Panc1 (cell line): ENCODE results near the gene TRMT44. TPM values are rescaled to one million over a fixed set of nuclear protein-coding genes. Genes with fewer than 3 reads are reported as not detected.

Source experiments
- ATAC-seq: fragments of 200-7000 bp; cut with Tn5 transposase; 2 replicates; pipeline ENCODE4 v1.9.1; 2020; ENCODE audit warnings: mild to moderate bottlenecking, moderate library complexity
- BruUV-seq: library from RNA; stranded (reverse); fragments of 400-500 nt; replicated peaks from 2 replicates; lab custom pipeline; 2021; lab: Mats Ljungman, UMichigan
- CTCF ChIA-PET: fragments of 300-600 bp; sonication (Branson Sonifier 250); formaldehyde crosslinking; loops from one replicate; lab custom pipeline; 2022; ENCODE audit warnings: antibody characterized with exemption; lab: Charles Lee
- POLR2A ChIA-PET: fragments of 300-600 bp; sonication (Branson Sonifier 250); formaldehyde crosslinking; loops from one replicate; lab custom pipeline; 2022; ENCODE audit warnings: antibody characterized with exemption; lab: Charles Lee
- DNase-seq: peaks from one replicate; pipeline ENCODE4 v3.0.0-alpha.2; 2010; ENCODE audit warnings: low read depth, low spot score
- H3K27ac ChIP-seq: 2 replicates; pipeline ENCODE4 v1.5.1; 2011; ENCODE audit warnings: mild to moderate bottlenecking, low read length, inconsistent platforms
- H3K27me3 ChIP-seq: fragments of 200-500 bp; sonication (Bioruptor generic); 2 replicates; pipeline ENCODE4 v1.6.0; 2014; ENCODE audit warnings: low read length, inconsistent platforms; ENCODE audit not compliant: control insufficient read depth, insufficient read depth
- H3K36me3 ChIP-seq: fragments of 200-500 bp; sonication (Bioruptor generic); 2 replicates; pipeline ENCODE4 v1.5.1; 2014; ENCODE audit warnings: inconsistent platforms, mild to moderate bottlenecking, low read length, moderate library complexity; ENCODE audit not compliant: control insufficient read depth, insufficient read depth
- H3K4me1 ChIP-seq: 2 replicates; pipeline ENCODE4 v1.5.1; 2011; ENCODE audit warnings: inconsistent platforms, mild to moderate bottlenecking, low read length, moderate library complexity; ENCODE audit not compliant: control insufficient read depth, insufficient read depth
- H3K4me3 ChIP-seq, 2 experiments: 2 replicates each; pipeline ENCODE4 v1.5.1; 2011 to 2012; ENCODE audit warnings: low read depth in 2 of 2, low read length in 2 of 2, mild to moderate bottlenecking in 2 of 2, inconsistent platforms in 1 of 2, moderate library complexity in 1 of 2
- H3K9me3 ChIP-seq: fragments of 200-500 bp; sonication (Bioruptor generic); 2 replicates; pipeline ENCODE4 v1.5.1; 2014; ENCODE audit warnings: low read depth, mild to moderate bottlenecking, inconsistent platforms, low read length, moderate library complexity; ENCODE audit not compliant: control insufficient read depth, insufficient read depth
- POLR2AphosphoS5 ChIP-seq: IDR thresholded peaks from 2 replicates; pipeline ENCODE4 v1.6.1; 2012; ENCODE audit warnings: mild to moderate bottlenecking, low read depth, low read length, moderate library complexity
- SIN3A ChIP-seq: IDR thresholded peaks from 2 replicates; pipeline ENCODE4 v1.6.1; 2012; ENCODE audit warnings: low read depth, mild to moderate bottlenecking, low read length, moderate library complexity, borderline replicate concordance; ENCODE audit not compliant: insufficient read depth
- TCF7L2 ChIP-seq: IDR thresholded peaks from 2 replicates; pipeline ENCODE4 v1.6.1; 2011; ENCODE audit warnings: mild to moderate bottlenecking, low read depth, low read length, inconsistent platforms
- in situ Hi-C: cut with HindIII; loops from 2 replicates; pipeline ENCODE4 v1.10.0; 2016; ENCODE audit warnings: low sequenced_read_pairs, low pct_unique_long_range_greater_than_20kb
- intact Hi-C: fragments of 100-400 bp; cut with micrococcal nuclease; formaldehyde crosslinking; loops from one replicate; pipeline ENCODE4 v1.10.0; 2022; ENCODE audit not compliant: unreplicated experiment
- total RNA-seq: library from RNA; stranded (reverse); gene quantifications from one replicate; pipeline ENCODE4 v1.2.1, GENCODE V29; 2021; ENCODE audit not compliant: unreplicated experiment
- TF ChIP-seq, protein P1 (sequence below), 2 experiments: IDR thresholded peaks; 2 replicates each; pipeline ENCODE4 v1.6.1; 2011 to 2012; ENCODE audit warnings: low read depth in 2 of 2, control low read depth in 1 of 2, low read length in 1 of 2, mild to moderate bottlenecking in 1 of 2, moderate library complexity in 1 of 2; ENCODE audit not compliant: insufficient read depth in 1 of 2
- TF ChIP-seq, protein P2 (sequence below): fragments of 450-650 bp; IDR thresholded peaks from 2 replicates; pipeline ENCODE4 v1.5.1; 2017; ENCODE audit warnings: mild to moderate bottlenecking

The TRMT44 gene
- total RNA-seq, 1 experiment from 2014 or later, result 10.8 TPM

GRCh38 chr4:8508740-8509139 lies 68.2 kb downstream of the TRMT44 start:
- TF ChIP-seq, protein P1, sequence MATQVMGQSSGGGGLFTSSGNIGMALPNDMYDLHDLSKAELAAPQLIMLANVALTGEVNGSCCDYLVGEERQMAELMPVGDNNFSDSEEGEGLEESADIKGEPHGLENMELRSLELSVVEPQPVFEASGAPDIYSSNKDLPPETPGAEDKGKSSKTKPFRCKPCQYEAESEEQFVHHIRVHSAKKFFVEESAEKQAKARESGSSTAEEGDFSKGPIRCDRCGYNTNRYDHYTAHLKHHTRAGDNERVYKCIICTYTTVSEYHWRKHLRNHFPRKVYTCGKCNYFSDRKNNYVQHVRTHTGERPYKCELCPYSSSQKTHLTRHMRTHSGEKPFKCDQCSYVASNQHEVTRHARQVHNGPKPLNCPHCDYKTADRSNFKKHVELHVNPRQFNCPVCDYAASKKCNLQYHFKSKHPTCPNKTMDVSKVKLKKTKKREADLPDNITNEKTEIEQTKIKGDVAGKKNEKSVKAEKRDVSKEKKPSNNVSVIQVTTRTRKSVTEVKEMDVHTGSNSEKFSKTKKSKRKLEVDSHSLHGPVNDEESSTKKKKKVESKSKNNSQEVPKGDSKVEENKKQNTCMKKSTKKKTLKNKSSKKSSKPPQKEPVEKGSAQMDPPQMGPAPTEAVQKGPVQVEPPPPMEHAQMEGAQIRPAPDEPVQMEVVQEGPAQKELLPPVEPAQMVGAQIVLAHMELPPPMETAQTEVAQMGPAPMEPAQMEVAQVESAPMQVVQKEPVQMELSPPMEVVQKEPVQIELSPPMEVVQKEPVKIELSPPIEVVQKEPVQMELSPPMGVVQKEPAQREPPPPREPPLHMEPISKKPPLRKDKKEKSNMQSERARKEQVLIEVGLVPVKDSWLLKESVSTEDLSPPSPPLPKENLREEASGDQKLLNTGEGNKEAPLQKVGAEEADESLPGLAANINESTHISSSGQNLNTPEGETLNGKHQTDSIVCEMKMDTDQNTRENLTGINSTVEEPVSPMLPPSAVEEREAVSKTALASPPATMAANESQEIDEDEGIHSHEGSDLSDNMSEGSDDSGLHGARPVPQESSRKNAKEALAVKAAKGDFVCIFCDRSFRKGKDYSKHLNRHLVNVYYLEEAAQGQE (IDR thresholded peaks at IDR 0.05; ENCODE audit: insufficient read depth in 1 of 2, low read depth in 2 of 2, low read length in 1 of 2), result no peak
- TF ChIP-seq TCF7L2 (no peak), SIN3A (no peak), POLR2AphosphoS5 (no peak)
- TF ChIP-seq, protein P2, sequence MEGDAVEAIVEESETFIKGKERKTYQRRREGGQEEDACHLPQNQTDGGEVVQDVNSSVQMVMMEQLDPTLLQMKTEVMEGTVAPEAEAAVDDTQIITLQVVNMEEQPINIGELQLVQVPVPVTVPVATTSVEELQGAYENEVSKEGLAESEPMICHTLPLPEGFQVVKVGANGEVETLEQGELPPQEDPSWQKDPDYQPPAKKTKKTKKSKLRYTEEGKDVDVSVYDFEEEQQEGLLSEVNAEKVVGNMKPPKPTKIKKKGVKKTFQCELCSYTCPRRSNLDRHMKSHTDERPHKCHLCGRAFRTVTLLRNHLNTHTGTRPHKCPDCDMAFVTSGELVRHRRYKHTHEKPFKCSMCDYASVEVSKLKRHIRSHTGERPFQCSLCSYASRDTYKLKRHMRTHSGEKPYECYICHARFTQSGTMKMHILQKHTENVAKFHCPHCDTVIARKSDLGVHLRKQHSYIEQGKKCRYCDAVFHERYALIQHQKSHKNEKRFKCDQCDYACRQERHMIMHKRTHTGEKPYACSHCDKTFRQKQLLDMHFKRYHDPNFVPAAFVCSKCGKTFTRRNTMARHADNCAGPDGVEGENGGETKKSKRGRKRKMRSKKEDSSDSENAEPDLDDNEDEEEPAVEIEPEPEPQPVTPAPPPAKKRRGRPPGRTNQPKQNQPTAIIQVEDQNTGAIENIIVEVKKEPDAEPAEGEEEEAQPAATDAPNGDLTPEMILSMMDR, result no peak
- intact Hi-C loops (no loop called here), in situ Hi-C loops (no loop called here)
- Histone ChIP-seq H3K36me3 (no peaks in the 10 kb centered on the region), H3K27me3 (no peaks in the 10 kb centered on the region), H3K4me3 (no peak overlapping the region), H3K27ac (no peak overlapping the region), H3K4me1 (no peaks in the 10 kb centered on the region), H3K9me3 (no peaks in the 10 kb centered on the region)
- no peak for DNase-seq
- POLR2A ChIA-PET, result no interaction called here
- CTCF ChIA-PET, result no interaction called here
- ATAC-seq, result no peak
- no TSS peak for BruUV-seq

DNA sequence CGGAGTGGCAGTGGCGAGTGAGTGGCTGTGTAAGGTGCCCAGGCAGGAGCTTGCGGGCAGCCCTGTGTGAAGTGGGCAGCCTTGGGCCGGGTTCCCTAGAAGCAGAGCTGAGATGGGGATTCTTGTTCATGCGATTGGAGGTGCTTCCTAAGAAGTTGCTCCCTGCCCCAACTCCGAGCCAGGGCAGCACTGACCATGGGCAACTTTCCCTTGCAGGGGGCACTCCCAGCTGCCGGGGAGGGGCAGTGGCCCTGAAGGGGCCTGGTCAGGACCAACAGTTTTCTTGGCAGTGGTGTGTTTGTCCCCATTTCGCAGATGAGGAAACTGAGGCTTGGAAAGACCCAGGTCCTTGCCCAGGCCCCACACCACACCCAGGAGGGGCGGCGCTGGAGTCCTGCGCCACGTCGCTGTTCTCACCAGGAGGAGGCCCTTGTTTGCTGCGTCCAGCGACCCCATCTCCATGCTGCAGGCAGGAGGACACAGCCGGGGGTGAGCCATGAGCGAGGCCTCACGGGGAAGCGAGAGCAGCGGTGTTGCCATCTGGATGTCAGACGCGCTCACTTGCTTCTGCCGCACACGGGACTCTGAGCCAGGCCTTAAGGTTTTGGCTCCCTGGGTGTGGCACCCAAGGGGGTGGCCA lies 68.9 kb downstream of the TRMT44 start:
- Histone ChIP-seq H3K9me3 (no peaks in the 10 kb centered on the region), H3K27me3 (no peaks in the 10 kb centered on the region), H3K27ac (no peak overlapping the region), H3K4me1 (no peaks in the 10 kb centered on the region), H3K36me3 (no peaks in the 10 kb centered on the region), H3K4me3 (no peak overlapping the region)
- DNase-seq (no peak), ATAC-seq (no peak)
- ChIA-PET POLR2A (no interaction called here), CTCF (no interaction called here)
- TF ChIP-seq POLR2AphosphoS5 (no peak), TCF7L2 (no peak), SIN3A (no peak)
- TF ChIP-seq, protein P2, result no peak
- TF ChIP-seq, protein P1 (IDR thresholded peaks at IDR 0.05; ENCODE audit: insufficient read depth in 1 of 2, low read depth in 2 of 2, low read length in 1 of 2), result no peak
- in situ Hi-C loops, result no loop called here
- no TSS peak for BruUV-seq
- intact Hi-C loops, result no loop called here
